KBM-7 (cell line): ENCODE measurements around the gene RALB.
"Not testable (repeated sequence)": the region's sequence is repeated elsewhere in the genome, so short reads cannot be mapped to it uniquely, and the experiment has no call there.

Source experiments
- DNase-seq: peaks from one replicate; pipeline ENCODE4 v3.0.0-alpha.2; 2015
- in situ Hi-C: fragments of 300-500 bp; cut with MboI; formaldehyde crosslinking; loops from 2 replicates; pipeline ENCODE4 v1.14.3; 2020; ENCODE audit warnings: low sequenced_read_pairs, low pct_unique_long_range_greater_than_20kb, mixed read lengths

RALB gene

GRCh38 chr2:120308038-120308910 lies 55.6 kb downstream of the RALB start:
- in situ Hi-C loops, result no loop called here
- no peak for DNase-seq

GRCh38 chr2:120310136-120310535 lies 57.5 kb downstream of the RALB start:
- no peak for DNase-seq
- in situ Hi-C loops, result no loop called here

- DNase-seq, in situ Hi-C loops: not testable (repeated sequence)
Measured at GRCh38 chr2:120310841-120311240, 58.2 kb downstream of the RALB start.

- in situ Hi-C loops, result no loop called here
- DNase-seq, result no peak
Measured at GRCh38 chr2:120312076-120312475, 59.4 kb downstream of the RALB start.

- in situ Hi-C loops, result no loop called here
Measured at GRCh38 chr2:120312860-120313694, 60.4 kb downstream of the RALB start.

GRCh38 chr2:120313695-120314615 lies 61.3 kb downstream of the RALB start:
- in situ Hi-C loops, result no loop called here
- DNase-seq, result no peak

More at GRCh38 chr2:120312860-120313694, 60.4 kb downstream of the RALB start:
- peak; percentile 82 for DNase-seq

GRCh38 chr2:120314690-120315366 lies 62.2 kb downstream of the RALB start:
- DNase-seq, result no peak
- in situ Hi-C loops, result no loop called here

- no peak for DNase-seq
- in situ Hi-C loops, result no loop called here
Measured at GRCh38 chr2:120315367-120316033, 62.8 kb downstream of the RALB start.

- in situ Hi-C loops, result no loop called here
- no peak for DNase-seq
Measured at GRCh38 chr2:120316071-120316470, 63.4 kb downstream of the RALB start.

- DNase-seq, result no peak
- in situ Hi-C loops, result no loop called here
Measured at GRCh38 chr2:120316528-120317179, 64.0 kb downstream of the RALB start.

GRCh38 chr2:120317180-120317533 lies 64.5 kb downstream of the RALB start:
- in situ Hi-C loops, result no loop called here

GRCh38 chr2:120317916-120318315 lies 65.3 kb downstream of the RALB start:
- no peak for DNase-seq
- in situ Hi-C loops, result no loop called here

More at GRCh38 chr2:120317180-120317533, 64.5 kb downstream of the RALB start:
- DNase-seq, result no peak

- in situ Hi-C loops, result no loop called here
- no peak for DNase-seq
Measured at GRCh38 chr2:120318626-120319025, 66.0 kb downstream of the RALB start.

- in situ Hi-C loops, result no loop called here
- no peak for DNase-seq
Measured at GRCh38 chr2:120319123-120319522, 66.5 kb downstream of the RALB start.

GRCh38 chr2:120319686-120320317 lies 67.2 kb downstream of the RALB start:
- DNase-seq, result no peak
- in situ Hi-C loops, result no loop called here

GRCh38 chr2:120320318-120320851 lies 67.7 kb downstream of the RALB start:
- in situ Hi-C loops, result no loop called here
- no peak for DNase-seq
